Measurements from ENCODE around the gene FNDC3B. TPM values are rescaled to one million over a fixed set of nuclear protein-coding genes. Genes with fewer than 3 reads are reported as not detected.
A peak's percentile ranks its signal among the peaks of the same experiment; 100 is the strongest.

Gene FNDC3B
- total RNA-seq, 1 donor from 2014 or later, result 204 TPM

- peaks cover 48% of the 10 kb centered on the region for H3K36me3 Mint-ChIP-seq (ENCODE audit: low read depth, unreplicated experiment)
- DNase-seq (ENCODE audit: low spot score), result no peak
- H3K27ac Mint-ChIP-seq (ENCODE audit: unreplicated experiment), result no peak overlapping the region
- H3K27me3 Mint-ChIP-seq (ENCODE audit: unreplicated experiment), result peaks cover 2% of the 10 kb centered on the region
- peaks cover 13% of the 10 kb centered on the region for H3K4me1 Mint-ChIP-seq (ENCODE audit: unreplicated experiment)
- H3K9me3 Mint-ChIP-seq (ENCODE audit: unreplicated experiment), result no peaks in the 10 kb centered on the region
- H3K4me3 Mint-ChIP-seq (ENCODE audit: unreplicated experiment), result no peak overlapping the region
- TF ChIP-seq CTCF (IDR thresholded peaks at IDR 0.05; ENCODE audit: unreplicated experiment), result no peak
Observed at GRCh38 chr3:172309059-172309458, 269.7 kb downstream of the FNDC3B start.

- no peaks in the 10 kb centered on the region for H3K9me3 Mint-ChIP-seq (ENCODE audit: unreplicated experiment)
- no peak overlapping the region for H3K27ac Mint-ChIP-seq (ENCODE audit: unreplicated experiment)
- peaks cover 13% of the 10 kb centered on the region for H3K4me1 Mint-ChIP-seq (ENCODE audit: unreplicated experiment)
- DNase-seq (ENCODE audit: low spot score), result no peak
- H3K4me3 Mint-ChIP-seq (ENCODE audit: unreplicated experiment), result no peak overlapping the region
- peaks cover 2% of the 10 kb centered on the region for H3K27me3 Mint-ChIP-seq (ENCODE audit: unreplicated experiment)
- peaks cover 53% of the 10 kb centered on the region for H3K36me3 Mint-ChIP-seq (ENCODE audit: low read depth, unreplicated experiment)
- no peak for TF ChIP-seq CTCF (IDR thresholded peaks at IDR 0.05; ENCODE audit: unreplicated experiment)
Observed at GRCh38 chr3:172309741-172310427, 270.5 kb downstream of the FNDC3B start.

- Mint-ChIP-seq H3K27ac (ENCODE audit: unreplicated experiment) (no peak overlapping the region), H3K4me3 (ENCODE audit: unreplicated experiment) (no peak overlapping the region), H3K36me3 (ENCODE audit: low read depth, unreplicated experiment) (peaks cover 54% of the 10 kb centered on the region), H3K4me1 (ENCODE audit: unreplicated experiment) (peaks cover 13% of the 10 kb centered on the region), H3K9me3 (ENCODE audit: unreplicated experiment) (no peaks in the 10 kb centered on the region), H3K27me3 (ENCODE audit: unreplicated experiment) (peaks cover 2% of the 10 kb centered on the region)
- DNase-seq (ENCODE audit: low spot score), result no peak
- TF ChIP-seq CTCF (IDR thresholded peaks at IDR 0.05; ENCODE audit: unreplicated experiment), result no peak
Observed at GRCh38 chr3:172310428-172310760, 271.0 kb downstream of the FNDC3B start.

- TF ChIP-seq CTCF (IDR thresholded peaks at IDR 0.05; ENCODE audit: unreplicated experiment), result no peak
- Mint-ChIP-seq H3K27me3 (ENCODE audit: unreplicated experiment) (peaks cover 2% of the 10 kb centered on the region), H3K4me1 (ENCODE audit: unreplicated experiment) (peaks cover 13% of the 10 kb centered on the region)
Observed at GRCh38 chr3:172311217-172311616, 271.8 kb downstream of the FNDC3B start.

GRCh38 chr3:172312001-172312400 lies 272.6 kb downstream of the FNDC3B start:
- TF ChIP-seq CTCF (IDR thresholded peaks at IDR 0.05; ENCODE audit: unreplicated experiment), result no peak
- peaks cover 60% of the 10 kb centered on the region for H3K36me3 Mint-ChIP-seq (ENCODE audit: low read depth, unreplicated experiment)
- no peak overlapping the region for H3K27ac Mint-ChIP-seq (ENCODE audit: unreplicated experiment)
- no peak for DNase-seq (ENCODE audit: low spot score)
- H3K9me3 Mint-ChIP-seq (ENCODE audit: unreplicated experiment), result no peaks in the 10 kb centered on the region
- peaks cover 13% of the 10 kb centered on the region for H3K4me1 Mint-ChIP-seq (ENCODE audit: unreplicated experiment)
- H3K4me3 Mint-ChIP-seq (ENCODE audit: unreplicated experiment), result no peak overlapping the region
- H3K27me3 Mint-ChIP-seq (ENCODE audit: unreplicated experiment), result peaks cover 2% of the 10 kb centered on the region

More at GRCh38 chr3:172311217-172311616, 271.8 kb downstream of the FNDC3B start:
- Mint-ChIP-seq H3K4me3 (ENCODE audit: unreplicated experiment) (no peak overlapping the region), H3K9me3 (ENCODE audit: unreplicated experiment) (no peaks in the 10 kb centered on the region), H3K27ac (ENCODE audit: unreplicated experiment) (peak overlapping the region; percentile 25), H3K36me3 (ENCODE audit: low read depth, unreplicated experiment) (peaks cover 56% of the 10 kb centered on the region)
- no peak for DNase-seq (ENCODE audit: low spot score)

All from endothelial cell (in vitro differentiated cells).